Cardiac fibroblast (primary cell): Measurements from ENCODE around the gene PTPRU.
A peak's percentile ranks its signal among the peaks of the same experiment; 100 is the strongest.

ENCODE experiments used
- DNase-seq, 2 donors: peaks; one replicate each; pipeline versions ENCODE4 v3.0.0 to v3.0.0-alpha.2; 2010; ENCODE audit warnings: low read depth in 2 of 2
- H3K4me3 ChIP-seq, 2 donors: replicated peaks in 1 of 2; 1 replicate in 1 of 2; 2 replicates in 1 of 2; pipeline ENCODE4 v1.5.1; 2011; ENCODE audit warnings: low read depth in 2 of 2, low read length in 2 of 2, mild to moderate bottlenecking in 2 of 2, moderate library complexity in 1 of 2
- TF ChIP-seq, protein P1 (sequence below): IDR thresholded peaks from one replicate; pipeline ENCODE4 v1.5.1; 2011; ENCODE audit warnings: low read depth, mild to moderate bottlenecking, low read length, inconsistent platforms

The PTPRU gene

DNA sequence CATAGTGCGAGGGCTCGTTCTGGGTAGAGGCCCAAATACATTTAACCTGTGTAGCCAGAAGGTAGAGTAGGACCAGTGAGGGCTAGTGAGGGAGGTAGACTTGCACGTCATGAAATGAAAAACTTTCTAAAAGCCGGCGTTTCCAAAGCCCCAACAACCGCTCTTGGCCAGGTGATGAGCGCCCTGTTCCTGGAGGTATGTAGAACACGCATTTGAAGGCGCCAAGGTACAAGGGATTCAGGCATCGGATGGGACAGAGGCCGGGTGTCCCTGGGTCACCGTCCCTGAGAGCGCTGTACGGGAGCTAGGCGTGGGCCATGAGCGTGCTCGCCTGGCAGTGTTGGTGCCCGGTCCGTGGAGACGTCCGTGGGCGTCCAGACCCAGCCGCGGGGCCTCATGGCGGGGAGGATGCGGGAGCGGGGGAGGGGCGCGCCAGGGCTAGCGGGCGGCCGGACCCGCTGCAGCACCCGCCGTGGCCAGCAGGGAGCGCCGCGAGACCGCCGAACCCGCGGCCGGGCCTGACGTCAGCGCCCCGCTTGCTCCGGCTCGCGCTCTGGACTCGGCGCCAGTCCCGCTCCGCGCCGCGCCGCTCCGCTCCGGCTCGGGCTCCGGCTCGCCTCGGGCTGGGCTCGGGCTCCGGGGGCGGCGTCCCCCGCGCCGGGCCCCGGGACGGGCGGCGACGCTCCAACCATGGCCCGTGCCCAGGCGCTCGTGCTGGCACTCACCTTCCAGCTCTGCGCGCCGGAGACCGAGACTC is at the start of gene PTPRU:
Gene PTPRU (plus strand): TSS at position 568 of the 757 bp plus-strand sequence. CDS start 123 bp downstream, at position 691.
- peak; percentile 58 to 78 for DNase-seq
- peak within 1 kb of the TSS; percentile 66 to 71 for H3K4me3 ChIP-seq
- TF ChIP-seq, protein P1, sequence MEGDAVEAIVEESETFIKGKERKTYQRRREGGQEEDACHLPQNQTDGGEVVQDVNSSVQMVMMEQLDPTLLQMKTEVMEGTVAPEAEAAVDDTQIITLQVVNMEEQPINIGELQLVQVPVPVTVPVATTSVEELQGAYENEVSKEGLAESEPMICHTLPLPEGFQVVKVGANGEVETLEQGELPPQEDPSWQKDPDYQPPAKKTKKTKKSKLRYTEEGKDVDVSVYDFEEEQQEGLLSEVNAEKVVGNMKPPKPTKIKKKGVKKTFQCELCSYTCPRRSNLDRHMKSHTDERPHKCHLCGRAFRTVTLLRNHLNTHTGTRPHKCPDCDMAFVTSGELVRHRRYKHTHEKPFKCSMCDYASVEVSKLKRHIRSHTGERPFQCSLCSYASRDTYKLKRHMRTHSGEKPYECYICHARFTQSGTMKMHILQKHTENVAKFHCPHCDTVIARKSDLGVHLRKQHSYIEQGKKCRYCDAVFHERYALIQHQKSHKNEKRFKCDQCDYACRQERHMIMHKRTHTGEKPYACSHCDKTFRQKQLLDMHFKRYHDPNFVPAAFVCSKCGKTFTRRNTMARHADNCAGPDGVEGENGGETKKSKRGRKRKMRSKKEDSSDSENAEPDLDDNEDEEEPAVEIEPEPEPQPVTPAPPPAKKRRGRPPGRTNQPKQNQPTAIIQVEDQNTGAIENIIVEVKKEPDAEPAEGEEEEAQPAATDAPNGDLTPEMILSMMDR: no peak

DNA sequence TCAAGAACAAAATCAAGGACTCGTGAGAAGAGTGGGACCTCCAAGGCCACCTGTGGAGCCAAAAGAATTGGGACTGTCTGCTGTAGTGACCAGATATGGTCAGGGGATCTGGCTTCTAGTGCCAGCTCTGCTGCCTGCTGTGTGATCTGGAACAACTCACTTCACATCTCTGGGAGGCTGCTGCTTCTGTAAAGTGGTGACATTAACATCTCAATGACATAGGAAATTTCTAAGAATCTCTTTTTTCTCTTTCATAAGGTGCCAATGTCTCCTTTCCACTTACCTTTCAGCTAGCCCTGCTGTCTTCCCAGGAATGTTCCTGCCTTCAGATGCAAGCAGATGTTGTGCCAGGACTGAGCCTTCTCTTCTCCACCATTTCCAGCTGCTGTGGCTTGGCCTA is 49.6 kb upstream of the PTPRU start:
- H3K4me3 ChIP-seq: no peak overlapping the region
- TF ChIP-seq, protein P1: no peak
- DNase-seq: no peak

DNA sequence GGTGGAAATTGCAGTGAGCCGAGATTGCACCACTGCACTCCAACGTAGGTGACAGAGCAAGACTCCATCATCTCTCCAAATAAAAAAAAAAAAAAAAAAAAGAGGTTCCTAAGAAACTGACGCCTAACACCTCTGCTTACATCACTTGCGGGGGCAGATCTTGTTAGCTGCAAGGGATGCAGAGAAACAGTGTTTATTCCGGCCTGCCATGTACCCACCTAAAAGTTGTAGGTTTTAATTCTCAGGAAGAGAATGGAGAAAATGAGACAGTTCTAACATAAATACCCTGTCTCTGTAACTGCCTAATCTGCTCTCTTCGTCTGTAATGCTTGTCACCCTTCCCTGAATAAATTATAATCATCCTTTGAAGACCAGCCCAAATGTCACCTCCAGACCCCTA is 45.6 kb upstream of the PTPRU start:
- no peak overlapping the region for H3K4me3 ChIP-seq
- TF ChIP-seq, protein P1: no peak
- no peak for DNase-seq

DNA sequence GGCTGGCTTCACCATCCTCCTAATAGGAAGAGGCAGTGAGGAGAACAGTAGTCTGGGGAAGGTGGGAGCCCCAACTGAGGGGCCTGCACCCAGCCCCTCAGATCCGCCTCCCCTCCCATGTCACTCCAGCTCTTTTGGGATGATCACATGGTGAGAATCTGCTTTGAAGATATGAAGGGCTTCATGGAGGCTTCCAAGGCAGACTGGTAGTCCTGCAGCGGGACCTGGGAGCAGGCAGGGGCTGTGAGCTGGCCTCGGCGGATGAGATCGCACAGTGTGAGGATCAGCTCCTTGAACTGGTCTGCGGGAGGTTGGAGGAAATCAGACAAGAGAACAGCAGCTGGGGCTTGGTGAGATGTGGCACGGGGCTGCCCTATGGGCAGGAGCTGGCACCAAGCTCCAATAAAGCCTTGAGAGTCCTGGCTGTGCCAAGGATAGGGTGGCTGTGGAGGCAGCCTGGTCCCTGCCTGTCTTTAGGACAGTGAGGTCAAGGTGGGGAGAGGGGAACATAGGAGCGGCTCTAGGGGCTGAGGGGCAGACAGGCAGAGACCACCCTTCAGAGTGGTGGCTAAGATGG is 42.4 kb upstream of the PTPRU start:
- H3K4me3 ChIP-seq: no peak overlapping the region
- no peak for DNase-seq
- TF ChIP-seq, protein P1: no peak

DNA sequence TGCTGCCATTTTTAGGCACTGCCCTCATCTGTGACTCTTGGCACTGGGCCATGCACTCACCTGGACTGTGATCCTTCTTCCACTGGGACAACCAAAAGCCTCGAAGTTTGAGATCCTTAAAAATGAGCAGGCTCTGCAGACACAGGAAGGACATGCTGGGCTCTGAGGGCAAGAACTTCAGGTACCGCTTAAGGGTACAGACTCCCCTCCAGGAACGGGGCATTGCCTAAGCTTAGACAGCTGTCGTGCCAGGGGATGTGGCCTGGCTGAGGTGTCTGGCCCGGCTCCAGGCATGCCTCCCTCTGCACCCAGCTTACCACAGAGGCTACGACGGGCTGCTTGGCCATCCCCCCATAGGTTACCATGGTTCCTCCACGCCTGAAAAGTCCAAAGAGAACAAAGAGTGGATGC is 40.4 kb upstream of the PTPRU start:
- H3K4me3 ChIP-seq: no peak overlapping the region
- TF ChIP-seq, protein P1: no peak

DNA sequence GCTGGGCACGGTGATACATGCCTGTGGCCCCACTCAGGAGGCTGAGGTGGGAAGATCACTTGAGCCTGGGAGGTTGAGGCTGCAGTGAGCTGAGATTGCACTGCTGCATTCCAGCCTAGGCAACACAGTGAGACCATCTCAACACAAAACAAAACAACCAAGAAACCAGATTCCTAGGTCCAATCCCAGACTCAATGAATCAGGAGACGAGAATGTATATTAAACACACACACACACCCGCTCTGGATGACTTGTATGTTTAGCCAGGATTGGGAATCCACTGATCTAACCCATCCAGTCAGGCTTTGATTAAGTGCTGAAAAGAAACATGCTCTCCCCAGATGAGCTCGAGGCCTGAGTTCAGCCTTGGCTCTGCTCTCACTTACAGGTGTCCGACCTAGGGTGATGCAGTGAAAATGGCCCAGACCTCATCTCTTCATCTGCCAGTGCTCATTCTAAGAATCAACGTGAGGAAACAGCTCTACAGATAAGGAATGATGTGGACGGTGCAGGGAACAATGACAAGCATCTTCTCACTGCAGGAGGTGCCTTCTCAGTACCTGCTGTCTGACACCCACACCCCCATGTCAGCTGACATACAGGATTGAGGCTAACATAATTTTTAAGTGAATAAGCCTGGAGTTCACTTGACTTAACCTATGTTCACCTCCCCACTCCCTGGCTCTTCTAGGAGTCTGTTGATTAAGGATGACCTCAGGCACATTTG is 39.3 kb upstream of the PTPRU start:
- DNase-seq: peak in 1 of 2 donors; percentile 64
- H3K4me3 ChIP-seq: no peak overlapping the region
- TF ChIP-seq, protein P1: no peak

More for the DNA sequence above, 40.4 kb upstream of the PTPRU start:
- DNase-seq: no peak
